Trophoblast cell (in vitro differentiated cells and primary cell): ENCODE measurements around the gene ETV6.
A peak's percentile ranks its signal among the peaks of the same experiment; 100 is the strongest.

Experiments used
- DNase-seq, 2 donors: peaks; one replicate each; pipeline ENCODE4 v3.0.0-alpha.2; 2016
- H2AFZ ChIP-seq: 2 replicates; pipeline ENCODE4 v1.6.1; 2013; ENCODE audit warnings: low read length, moderate library complexity, mild to moderate bottlenecking; ENCODE audit not compliant: insufficient read depth, poor library complexity
- H2AK5ac ChIP-seq: 2 replicates; pipeline ENCODE4 v1.6.1; 2013; ENCODE audit warnings: mild to moderate bottlenecking, low read length
- H2BK120ac ChIP-seq: 2 replicates; pipeline ENCODE4 v1.6.1; 2013; ENCODE audit warnings: low read length, mild to moderate bottlenecking, moderate library complexity; ENCODE audit not compliant: insufficient read depth, poor library complexity
- H2BK12ac ChIP-seq: 2 replicates; pipeline ENCODE4 v1.6.1; 2013; ENCODE audit warnings: mild to moderate bottlenecking, low read length, moderate library complexity
- H2BK5ac ChIP-seq: 2 replicates; pipeline ENCODE4 v1.6.1; 2013; ENCODE audit warnings: low read length, low read depth, moderate library complexity, mild to moderate bottlenecking; ENCODE audit not compliant: poor library complexity
- H3K14ac ChIP-seq: 2 replicates; pipeline ENCODE4 v1.6.1; 2013; ENCODE audit warnings: mild to moderate bottlenecking, low read length
- H3K18ac ChIP-seq: 2 replicates; pipeline ENCODE4 v1.6.1; 2013; ENCODE audit warnings: mild to moderate bottlenecking, low read length
- H3K23ac ChIP-seq: 2 replicates; pipeline ENCODE4 v1.6.1; 2013; ENCODE audit warnings: low read length
- H3K27ac ChIP-seq: 2 replicates; pipeline ENCODE4 v1.5.1; 2013; ENCODE audit warnings: low read depth, mild to moderate bottlenecking, inconsistent platforms, low read length, moderate library complexity
- H3K27me3 ChIP-seq: 2 replicates; pipeline ENCODE4 v1.6.1; 2013; ENCODE audit warnings: inconsistent platforms, mild to moderate bottlenecking, low read length, moderate library complexity; ENCODE audit not compliant: insufficient read depth
- H3K36me3 ChIP-seq, 2 experiments: 1 replicate in 1 of 2; 2 replicates in 1 of 2; pipeline ENCODE4 v1.6.1; 2013; ENCODE audit warnings: low read length in 2 of 2, mild to moderate bottlenecking in 2 of 2, moderate library complexity in 1 of 2; ENCODE audit not compliant: insufficient read depth in 2 of 2, control insufficient read depth in 1 of 2
- H3K4ac ChIP-seq: 2 replicates; pipeline ENCODE4 v1.6.1; 2013; ENCODE audit warnings: low read depth, mild to moderate bottlenecking, low read length, moderate library complexity
- H3K4me1 ChIP-seq, 2 experiments: 1 replicate in 1 of 2; 2 replicates in 1 of 2; pipeline ENCODE4 v1.6.1; 2013; ENCODE audit warnings: low read length in 2 of 2, mild to moderate bottlenecking in 2 of 2, moderate library complexity in 1 of 2; ENCODE audit not compliant: insufficient read depth in 2 of 2, control insufficient read depth in 1 of 2
- H3K4me2 ChIP-seq: 2 replicates; pipeline ENCODE4 v1.6.1; 2013; ENCODE audit warnings: inconsistent platforms, mild to moderate bottlenecking, low read length, moderate library complexity
- H3K4me3 ChIP-seq: 2 replicates; pipeline ENCODE4 v1.5.1; 2013; ENCODE audit warnings: mild to moderate bottlenecking, low read depth, low read length, inconsistent platforms
- H3K79me1 ChIP-seq: one replicate; pipeline ENCODE4 v1.6.1; 2013; ENCODE audit warnings: low read length
- H3K79me2 ChIP-seq: 2 replicates; pipeline ENCODE4 v1.6.1; 2013; ENCODE audit warnings: low read length, mild to moderate bottlenecking; ENCODE audit not compliant: control insufficient read depth, insufficient read depth, poor library complexity
- H3K9ac ChIP-seq: 2 replicates; pipeline ENCODE4 v1.6.1; 2013; ENCODE audit warnings: mild to moderate bottlenecking, low read length
- H3K9me3 ChIP-seq: 2 replicates; pipeline ENCODE4 v1.6.1; 2013; ENCODE audit warnings: low read depth, mild to moderate bottlenecking, control low read depth, inconsistent platforms, low read length; ENCODE audit not compliant: insufficient read depth
- H4K12ac ChIP-seq: 2 replicates; pipeline ENCODE4 v1.6.1; 2013; ENCODE audit warnings: low read depth, mild to moderate bottlenecking, low read length, moderate library complexity
- H4K8ac ChIP-seq: 2 replicates; pipeline ENCODE4 v1.6.1; 2013; ENCODE audit warnings: low read depth, mild to moderate bottlenecking, low read length, moderate library complexity
- H4K91ac ChIP-seq: one replicate; pipeline ENCODE4 v1.6.1; 2013; ENCODE audit warnings: low read depth, mild to moderate bottlenecking, low read length, moderate library complexity
- WGBS: extraction: QIAGEN DNeasy Blood & Tissue Kit; methylation state at CpG from one replicate; pipeline ENCODE4 v1.1.7; 2013; ENCODE audit warnings: missing lambda C conversion rate; ENCODE audit not compliant: insufficient read length, insufficient coverage; ENCODE audit errors: extremely low coverage; 5-methylcytosine and 5-hydroxymethylcytosine counted together

Gene ETV6

GRCh38 chr12:11666131-11667050, 16.9 kb downstream of the ETV6 start:
- WGBS, result no CpG with 5 or more reads among the region's 13 CpGs
- no peak overlapping the region for H2AFZ ChIP-seq
- no peak overlapping the region for H2AK5ac ChIP-seq
- H3K4me3 ChIP-seq, result no peak overlapping the region
- no peaks in the 10 kb centered on the region for H3K9me3 ChIP-seq
- peak overlapping the region; percentile 65 for H4K8ac ChIP-seq
- peak overlapping the region; percentile 15 for H2BK120ac ChIP-seq
- H2BK5ac ChIP-seq, result peak overlapping the region; percentile 8
- H3K4me1 ChIP-seq, result peaks cover 29 to 34% of the 10 kb centered on the region in 2 experiments
- peak overlapping the region; percentile 50 for H4K91ac ChIP-seq
- H3K23ac ChIP-seq, result no peak overlapping the region
- H3K79me1 ChIP-seq, result peaks cover 12% of the 10 kb centered on the region
- peak overlapping the region; percentile 69 for H2BK12ac ChIP-seq
- H3K18ac ChIP-seq, result peak overlapping the region; percentile 57
- no peaks in the 10 kb centered on the region for H3K27me3 ChIP-seq
- H3K27ac ChIP-seq, result peak overlapping the region; percentile 72
- H3K79me2 ChIP-seq, result peaks cover 3% of the 10 kb centered on the region
- no peak overlapping the region for H3K9ac ChIP-seq
- peak overlapping the region; percentile 6 for H3K14ac ChIP-seq
- no peak overlapping the region for H3K4me2 ChIP-seq
- peak overlapping the region; percentile 52 for H3K4ac ChIP-seq
- peak in 1 of 2 donors; percentile 66 for DNase-seq
- H3K36me3 ChIP-seq, result peaks cover 0 to 2% of the 10 kb centered on the region in 2 experiments
- no peak overlapping the region for H4K12ac ChIP-seq

GRCh38 chr12:11667171-11667570, 17.7 kb downstream of the ETV6 start:
- WGBS, result no CpG with 5 or more reads among the region's 5 CpGs
- H2AK5ac ChIP-seq, result no peak overlapping the region
- peak overlapping the region; percentile 72 for H3K27ac ChIP-seq
- peaks cover 24 to 29% of the 10 kb centered on the region in 2 experiments for H3K4me1 ChIP-seq
- H2BK12ac ChIP-seq, result peak overlapping the region; percentile 51
- peak overlapping the region; percentile 49 for H4K91ac ChIP-seq
- no peak overlapping the region for H2BK5ac ChIP-seq
- no peaks in the 10 kb centered on the region for H3K27me3 ChIP-seq
- peak overlapping the region; percentile 15 for H2BK120ac ChIP-seq
- peak overlapping the region; percentile 24 for H3K4ac ChIP-seq
- peak overlapping the region; percentile 57 for H3K18ac ChIP-seq
- no peak overlapping the region for H2AFZ ChIP-seq
- no peaks in the 10 kb centered on the region for H3K9me3 ChIP-seq
- peak overlapping the region; percentile 3 for H4K8ac ChIP-seq
- no peak overlapping the region for H3K9ac ChIP-seq
- H3K79me2 ChIP-seq, result peaks cover 3% of the 10 kb centered on the region
- H3K14ac ChIP-seq, result no peak overlapping the region
- H4K12ac ChIP-seq, result no peak overlapping the region
- H3K23ac ChIP-seq, result no peak overlapping the region
- H3K4me3 ChIP-seq, result no peak overlapping the region
- no peak for DNase-seq
- peaks cover 12% of the 10 kb centered on the region for H3K79me1 ChIP-seq
- no peaks in the 10 kb centered on the region for H3K36me3 ChIP-seq
- no peak overlapping the region for H3K4me2 ChIP-seq

GRCh38 chr12:11668611-11669010, 19.1 kb downstream of the ETV6 start:
- H4K12ac ChIP-seq, result no peak overlapping the region
- H3K14ac ChIP-seq, result no peak overlapping the region
- peaks cover 22 to 24% of the 10 kb centered on the region in 2 experiments for H3K4me1 ChIP-seq
- no peak overlapping the region for H2BK120ac ChIP-seq
- H3K9ac ChIP-seq, result no peak overlapping the region
- H3K4ac ChIP-seq, result no peak overlapping the region
- no peak overlapping the region for H2AK5ac ChIP-seq
- H3K18ac ChIP-seq, result no peak overlapping the region
- H4K8ac ChIP-seq, result no peak overlapping the region
- peaks cover 3% of the 10 kb centered on the region for H3K79me2 ChIP-seq
- H3K4me2 ChIP-seq, result no peak overlapping the region
- no peaks in the 10 kb centered on the region for H3K36me3 ChIP-seq
- H3K23ac ChIP-seq, result no peak overlapping the region
- no CpG with 5 or more reads among the region's 6 CpGs for WGBS
- H4K91ac ChIP-seq, result no peak overlapping the region
- no peak overlapping the region for H3K4me3 ChIP-seq
- H3K27ac ChIP-seq, result peak overlapping the region; percentile 9
- peak in 1 of 2 donors; percentile 57 for DNase-seq
- peaks cover 12% of the 10 kb centered on the region for H3K79me1 ChIP-seq
- H2BK12ac ChIP-seq, result no peak overlapping the region
- H2AFZ ChIP-seq, result no peak overlapping the region
- no peaks in the 10 kb centered on the region for H3K9me3 ChIP-seq
- H2BK5ac ChIP-seq, result peak overlapping the region; percentile 16
- H3K27me3 ChIP-seq, result no peaks in the 10 kb centered on the region

- H2BK120ac ChIP-seq, result no peak overlapping the region
- H3K14ac ChIP-seq, result no peak overlapping the region
- H3K9ac ChIP-seq, result no peak overlapping the region
- peaks cover 12% of the 10 kb centered on the region for H3K79me1 ChIP-seq
- H4K91ac ChIP-seq, result no peak overlapping the region
- H2BK12ac ChIP-seq, result no peak overlapping the region
- H4K8ac ChIP-seq, result no peak overlapping the region
- H3K4me3 ChIP-seq, result no peak overlapping the region
- no peak overlapping the region for H3K4ac ChIP-seq
- no peaks in the 10 kb centered on the region for H3K27me3 ChIP-seq
- H4K12ac ChIP-seq, result no peak overlapping the region
- H2BK5ac ChIP-seq, result no peak overlapping the region
- WGBS, result no CpG with 5 or more reads among the region's 5 CpGs
- peaks cover 24 to 28% of the 10 kb centered on the region in 2 experiments for H3K4me1 ChIP-seq
- peak overlapping the region; percentile 9 for H3K27ac ChIP-seq
- no peak overlapping the region for H3K4me2 ChIP-seq
- H3K79me2 ChIP-seq, result peaks cover 3% of the 10 kb centered on the region
- no peak overlapping the region for H3K18ac ChIP-seq
- no peak overlapping the region for H2AK5ac ChIP-seq
- H2AFZ ChIP-seq, result no peak overlapping the region
- DNase-seq, result peak; percentile 18 to 47
- no peaks in the 10 kb centered on the region for H3K36me3 ChIP-seq
- H3K9me3 ChIP-seq, result no peaks in the 10 kb centered on the region
- H3K23ac ChIP-seq, result no peak overlapping the region
These were observed 19.9 kb downstream of the ETV6 start for GRCh38 chr12:11669348-11669747.
